Ishikawa (cell line): ENCODE results near the gene DZIP1L.

ENCODE experiments used
- CEBPB ChIP-seq: IDR thresholded peaks from 2 replicates; pipeline ENCODE4 v1.6.1; 2012
- CREB1 ChIP-seq: IDR thresholded peaks from 2 replicates; pipeline ENCODE4 v1.6.1; 2012; ENCODE audit warnings: low read depth
- EGR1 ChIP-seq: IDR thresholded peaks from 2 replicates; pipeline ENCODE4 v1.6.1; 2012
- EP300 ChIP-seq: IDR thresholded peaks from 2 replicates; pipeline ENCODE4 v1.6.1; 2012; ENCODE audit warnings: borderline replicate concordance
- FOXM1 ChIP-seq: IDR thresholded peaks from 2 replicates; pipeline ENCODE4 v1.6.1; 2012; ENCODE audit warnings: low read depth, borderline replicate concordance
- NFIC ChIP-seq: IDR thresholded peaks from 2 replicates; pipeline ENCODE4 v1.6.1; 2012
- RAD21 ChIP-seq: IDR thresholded peaks from 2 replicates; pipeline ENCODE4 v1.6.1; 2012; ENCODE audit warnings: low read depth
- TAF1 ChIP-seq: IDR thresholded peaks from 2 replicates; pipeline ENCODE4 v1.6.1; 2012; ENCODE audit warnings: low read depth, mild to moderate bottlenecking
- TCF12 ChIP-seq: IDR thresholded peaks from 2 replicates; pipeline ENCODE4 v1.6.1; 2012; ENCODE audit warnings: low read depth
- TEAD4 ChIP-seq: IDR thresholded peaks from 2 replicates; pipeline ENCODE4 v1.6.1; 2012
- YY1 ChIP-seq: IDR thresholded peaks from 2 replicates; pipeline ENCODE4 v1.6.1; 2012; ENCODE audit warnings: low read depth
- ZBTB7A ChIP-seq: IDR thresholded peaks from 2 replicates; pipeline ENCODE4 v1.6.1; 2012; ENCODE audit warnings: low read depth
- TF ChIP-seq, protein P1 (sequence below): IDR thresholded peaks from 2 replicates; pipeline ENCODE4 v1.6.1; 2012; ENCODE audit warnings: low read depth, mild to moderate bottlenecking
- TF ChIP-seq, protein P2 (sequence below): IDR thresholded peaks from 2 replicates; pipeline ENCODE4 v1.6.1; 2012
- TF ChIP-seq, protein P3 (sequence below): IDR thresholded peaks from 2 replicates; pipeline ENCODE4 v1.6.1; 2012

Gene DZIP1L

DNA sequence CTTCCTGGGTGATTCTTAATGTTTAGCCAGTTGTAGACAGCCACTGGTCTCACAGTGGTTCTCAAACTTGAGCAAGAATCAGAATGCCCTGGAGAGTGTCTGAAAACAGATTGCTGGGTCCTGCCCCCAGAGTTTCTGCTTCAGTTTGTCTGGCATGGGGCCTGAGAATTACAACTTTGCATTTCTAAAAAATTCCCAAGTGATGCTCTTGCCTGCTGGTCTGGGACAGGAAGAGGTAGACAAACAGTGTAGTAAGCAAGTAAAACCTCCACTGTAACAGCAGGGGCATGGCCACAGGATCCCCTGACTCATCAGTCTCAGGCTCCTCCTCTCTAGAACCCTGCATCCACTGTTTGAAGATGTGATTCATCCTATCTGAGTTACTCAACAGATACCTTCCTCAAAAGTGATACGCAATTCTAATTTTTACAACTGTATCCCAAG lies 36.5 kb downstream of the DZIP1L start:
- no peak for TF ChIP-seq TEAD4
- TF ChIP-seq EP300: no peak
- TF ChIP-seq, protein P1, sequence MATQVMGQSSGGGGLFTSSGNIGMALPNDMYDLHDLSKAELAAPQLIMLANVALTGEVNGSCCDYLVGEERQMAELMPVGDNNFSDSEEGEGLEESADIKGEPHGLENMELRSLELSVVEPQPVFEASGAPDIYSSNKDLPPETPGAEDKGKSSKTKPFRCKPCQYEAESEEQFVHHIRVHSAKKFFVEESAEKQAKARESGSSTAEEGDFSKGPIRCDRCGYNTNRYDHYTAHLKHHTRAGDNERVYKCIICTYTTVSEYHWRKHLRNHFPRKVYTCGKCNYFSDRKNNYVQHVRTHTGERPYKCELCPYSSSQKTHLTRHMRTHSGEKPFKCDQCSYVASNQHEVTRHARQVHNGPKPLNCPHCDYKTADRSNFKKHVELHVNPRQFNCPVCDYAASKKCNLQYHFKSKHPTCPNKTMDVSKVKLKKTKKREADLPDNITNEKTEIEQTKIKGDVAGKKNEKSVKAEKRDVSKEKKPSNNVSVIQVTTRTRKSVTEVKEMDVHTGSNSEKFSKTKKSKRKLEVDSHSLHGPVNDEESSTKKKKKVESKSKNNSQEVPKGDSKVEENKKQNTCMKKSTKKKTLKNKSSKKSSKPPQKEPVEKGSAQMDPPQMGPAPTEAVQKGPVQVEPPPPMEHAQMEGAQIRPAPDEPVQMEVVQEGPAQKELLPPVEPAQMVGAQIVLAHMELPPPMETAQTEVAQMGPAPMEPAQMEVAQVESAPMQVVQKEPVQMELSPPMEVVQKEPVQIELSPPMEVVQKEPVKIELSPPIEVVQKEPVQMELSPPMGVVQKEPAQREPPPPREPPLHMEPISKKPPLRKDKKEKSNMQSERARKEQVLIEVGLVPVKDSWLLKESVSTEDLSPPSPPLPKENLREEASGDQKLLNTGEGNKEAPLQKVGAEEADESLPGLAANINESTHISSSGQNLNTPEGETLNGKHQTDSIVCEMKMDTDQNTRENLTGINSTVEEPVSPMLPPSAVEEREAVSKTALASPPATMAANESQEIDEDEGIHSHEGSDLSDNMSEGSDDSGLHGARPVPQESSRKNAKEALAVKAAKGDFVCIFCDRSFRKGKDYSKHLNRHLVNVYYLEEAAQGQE: no peak
- no peak for TF ChIP-seq YY1
- TF ChIP-seq, protein P2, sequence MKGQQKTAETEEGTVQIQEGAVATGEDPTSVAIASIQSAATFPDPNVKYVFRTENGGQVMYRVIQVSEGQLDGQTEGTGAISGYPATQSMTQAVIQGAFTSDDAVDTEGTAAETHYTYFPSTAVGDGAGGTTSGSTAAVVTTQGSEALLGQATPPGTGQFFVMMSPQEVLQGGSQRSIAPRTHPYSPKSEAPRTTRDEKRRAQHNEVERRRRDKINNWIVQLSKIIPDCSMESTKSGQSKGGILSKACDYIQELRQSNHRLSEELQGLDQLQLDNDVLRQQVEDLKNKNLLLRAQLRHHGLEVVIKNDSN: no peak
- TF ChIP-seq, protein P3, sequence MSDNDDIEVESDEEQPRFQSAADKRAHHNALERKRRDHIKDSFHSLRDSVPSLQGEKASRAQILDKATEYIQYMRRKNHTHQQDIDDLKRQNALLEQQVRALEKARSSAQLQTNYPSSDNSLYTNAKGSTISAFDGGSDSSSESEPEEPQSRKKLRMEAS: no peak
- TF ChIP-seq TCF12: no peak
- no peak for TF ChIP-seq ZBTB7A
- no peak for TF ChIP-seq TAF1
- TF ChIP-seq CEBPB: no peak
- TF ChIP-seq CREB1: no peak
- no peak for TF ChIP-seq RAD21

DNA sequence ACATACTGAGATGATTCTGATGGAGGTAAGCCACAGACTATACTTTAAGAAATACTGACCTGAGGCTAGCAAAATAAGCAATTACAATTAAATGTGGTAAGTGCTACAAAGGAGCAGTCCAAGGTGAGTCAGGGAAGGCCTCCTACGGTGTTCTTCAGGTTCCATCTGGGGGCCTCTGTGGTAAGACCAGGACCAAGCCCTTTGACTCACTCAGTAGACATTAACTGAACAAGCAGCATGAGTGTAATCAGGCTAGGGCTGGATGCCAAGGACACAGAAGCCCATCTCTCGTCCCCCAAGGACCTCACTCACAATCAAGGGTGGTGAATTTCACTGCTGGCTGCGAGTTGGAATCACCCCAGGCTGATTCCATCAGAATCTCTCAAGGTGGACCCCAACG lies 37.3 kb downstream of the DZIP1L start:
- TF ChIP-seq FOXM1 (no peak), EP300 (no peak), CREB1 (no peak), TAF1 (no peak), NFIC (no peak), CEBPB (no peak), EGR1 (no peak), YY1 (no peak), RAD21 (no peak), TEAD4 (no peak), ZBTB7A (no peak), TCF12 (no peak)
- TF ChIP-seq, protein P3: no peak
- TF ChIP-seq, protein P1: no peak
- TF ChIP-seq, protein P2: no peak

DNA sequence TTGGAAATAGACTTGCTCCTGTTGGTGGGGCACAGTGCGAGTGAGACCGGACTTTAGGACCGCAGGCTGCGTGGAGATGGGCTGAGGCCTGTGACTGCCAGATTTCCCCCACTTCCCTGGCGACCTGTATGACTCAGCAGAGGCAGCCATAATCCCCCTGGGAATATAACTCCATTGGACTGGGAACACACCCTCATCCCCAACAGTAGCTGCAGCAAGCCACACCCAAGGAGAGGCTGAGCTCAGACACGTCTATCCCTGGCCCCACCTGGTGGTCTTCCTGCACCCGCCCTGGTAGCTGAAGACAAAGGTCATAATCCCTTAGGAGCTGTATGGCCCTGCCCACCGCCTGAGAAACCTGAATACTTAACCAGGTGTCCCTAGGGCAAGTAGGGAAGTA lies 42.6 kb downstream of the DZIP1L start:
- TF ChIP-seq YY1 (no peak), FOXM1 (no peak), RAD21 (no peak), CEBPB (no peak)
- TF ChIP-seq, protein P2: no peak
- TF ChIP-seq, protein P1: no peak

DNA sequence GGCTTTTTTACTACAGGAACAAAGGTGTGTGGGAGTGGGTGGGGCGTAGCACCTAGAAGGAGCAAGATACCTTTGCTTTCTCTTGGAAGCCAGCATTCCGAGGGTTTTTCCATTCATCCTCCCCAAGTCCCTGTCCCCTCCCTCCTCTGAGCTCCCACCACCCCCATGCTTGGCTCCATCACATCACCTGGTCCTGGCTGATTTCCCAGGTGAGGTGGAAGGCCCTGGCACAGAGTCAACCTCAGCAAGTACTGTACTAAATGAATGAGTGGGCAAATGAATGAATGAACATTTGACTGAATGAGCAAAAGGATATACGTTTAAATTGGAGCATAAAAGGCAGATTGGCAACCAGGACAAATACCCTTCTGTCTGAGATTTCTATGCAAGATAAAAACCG lies 45.4 kb downstream of the DZIP1L start:
- TF ChIP-seq ZBTB7A: no peak
- TF ChIP-seq CEBPB: no peak
- TF ChIP-seq CREB1: no peak
- TF ChIP-seq TEAD4: no peak
- no peak for TF ChIP-seq RAD21
- TF ChIP-seq YY1: no peak
- TF ChIP-seq, protein P3: no peak
- TF ChIP-seq EGR1: no peak
- TF ChIP-seq, protein P1: no peak
- TF ChIP-seq TAF1: no peak
- TF ChIP-seq, protein P2: no peak
- no peak for TF ChIP-seq FOXM1
- TF ChIP-seq TCF12: no peak
- no peak for TF ChIP-seq EP300
- no peak for TF ChIP-seq NFIC
